HG02610 (cell line): Measurements from ENCODE around the gene COMTD1.

Experiments used
- ATAC-seq: cut with Tn5 transposase; IDR thresholded peaks from one replicate; pipeline ENCODE4 v1.9.1; 2021; ENCODE audit warnings: mild to moderate bottlenecking, moderate library complexity; ENCODE audit not compliant: unreplicated experiment

COMTD1 gene

GRCh38 chr10:75245354-75246250 lies 9.8 kb upstream of the COMTD1 start:
- no peak for ATAC-seq

GRCh38 chr10:75244487-75245353 lies 9.0 kb upstream of the COMTD1 start:
- no peak for ATAC-seq

- ATAC-seq: no peak
Measured at GRCh38 chr10:75243426-75243825, 7.7 kb upstream of the COMTD1 start.

GRCh38 chr10:75240329-75241076 lies 4.7 kb upstream of the COMTD1 start:
- ATAC-seq: no peak

- ATAC-seq: no peak
Measured at GRCh38 chr10:75239096-75239790, 3.5 kb upstream of the COMTD1 start.

DNA sequence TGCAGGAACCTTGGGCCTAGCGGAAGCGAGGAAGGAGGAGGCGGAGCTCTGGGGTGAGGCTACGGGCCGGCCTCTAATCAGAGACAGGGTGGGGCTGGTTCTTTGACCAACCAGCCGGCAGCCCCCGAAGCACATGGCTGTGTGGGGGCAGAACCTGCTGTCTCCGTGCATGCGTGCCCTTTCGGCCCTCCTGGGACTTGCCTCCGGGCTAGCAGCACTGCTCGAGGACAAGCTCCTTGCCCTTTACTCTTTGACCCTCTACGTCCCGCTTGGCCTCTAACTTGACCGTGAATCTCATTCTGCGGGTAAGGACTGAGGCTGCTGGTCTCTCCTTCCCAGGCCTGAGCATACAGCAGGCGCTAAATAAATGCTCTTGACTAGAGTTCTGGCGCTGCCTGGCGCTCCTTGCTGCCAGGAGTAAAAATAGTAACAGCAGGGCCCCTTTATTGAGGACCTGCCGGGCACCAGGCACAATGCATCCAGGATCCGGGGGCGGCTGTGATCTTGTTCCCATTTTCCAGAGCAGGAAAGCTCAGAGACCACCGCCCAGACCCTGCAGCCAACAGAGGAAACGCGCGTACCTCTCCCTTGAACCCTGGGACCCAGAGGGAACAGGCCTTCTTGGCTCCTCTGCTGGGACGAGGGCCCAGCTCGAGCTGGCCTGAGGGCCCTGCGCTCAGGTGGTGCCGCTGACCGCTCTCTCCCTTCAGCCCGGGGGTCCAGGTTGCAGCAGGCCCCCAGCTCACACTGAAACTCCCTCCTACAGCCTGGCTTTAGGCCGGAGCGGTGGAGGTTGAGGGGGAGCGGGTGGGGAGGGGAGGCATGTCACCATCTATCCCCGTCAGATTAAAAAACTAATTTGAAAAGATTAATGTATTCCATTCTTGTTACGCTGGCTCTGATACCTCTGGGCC lies 2.7 kb upstream of the COMTD1 start:
- ATAC-seq: no peak

- ATAC-seq: peak; percentile 0
Measured at GRCh38 chr10:75236178-75236825, 545 bp upstream of the COMTD1 start.

- peak; percentile 1 for ATAC-seq
Measured at GRCh38 chr10:75234683-75235374, 928 bp downstream of the COMTD1 start.

DNA sequence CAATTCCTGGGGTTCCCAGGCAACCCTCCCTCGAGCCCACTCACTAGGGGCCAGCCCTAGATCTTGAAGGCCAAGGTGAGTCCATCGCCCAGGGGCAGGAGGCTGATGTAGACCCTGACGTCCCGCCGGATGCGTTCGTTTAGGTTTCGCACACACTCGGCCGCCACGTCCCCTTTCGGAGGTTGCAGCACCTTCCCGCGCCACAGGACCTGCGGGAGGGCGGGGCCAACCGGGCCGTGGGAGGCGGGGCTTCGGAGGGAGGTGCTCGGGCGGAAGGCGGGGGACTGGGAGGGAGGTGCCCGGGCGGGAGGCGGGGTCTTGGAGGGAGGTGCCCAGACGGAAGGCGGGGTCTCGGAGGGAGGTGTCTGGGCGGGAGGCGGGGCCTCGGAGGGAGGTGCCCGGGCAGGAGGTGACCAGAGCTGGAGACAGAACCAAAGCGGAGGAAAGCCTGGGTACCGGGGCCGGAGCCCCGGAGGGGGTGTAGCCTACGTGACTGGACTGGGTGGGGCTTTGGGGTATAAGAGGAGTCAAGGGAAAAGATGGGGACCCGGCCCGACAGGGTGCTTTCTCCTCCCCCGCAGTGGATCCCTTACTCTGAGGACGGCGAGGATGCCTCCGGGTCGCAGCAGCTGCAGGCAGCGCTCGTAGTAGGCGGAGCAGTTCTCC lies 1.6 kb downstream of the COMTD1 start:
- peak; percentile 62 for ATAC-seq

- no peak for ATAC-seq
Measured at GRCh38 chr10:75233444-75234016, 2.2 kb downstream of the COMTD1 start.

DNA sequence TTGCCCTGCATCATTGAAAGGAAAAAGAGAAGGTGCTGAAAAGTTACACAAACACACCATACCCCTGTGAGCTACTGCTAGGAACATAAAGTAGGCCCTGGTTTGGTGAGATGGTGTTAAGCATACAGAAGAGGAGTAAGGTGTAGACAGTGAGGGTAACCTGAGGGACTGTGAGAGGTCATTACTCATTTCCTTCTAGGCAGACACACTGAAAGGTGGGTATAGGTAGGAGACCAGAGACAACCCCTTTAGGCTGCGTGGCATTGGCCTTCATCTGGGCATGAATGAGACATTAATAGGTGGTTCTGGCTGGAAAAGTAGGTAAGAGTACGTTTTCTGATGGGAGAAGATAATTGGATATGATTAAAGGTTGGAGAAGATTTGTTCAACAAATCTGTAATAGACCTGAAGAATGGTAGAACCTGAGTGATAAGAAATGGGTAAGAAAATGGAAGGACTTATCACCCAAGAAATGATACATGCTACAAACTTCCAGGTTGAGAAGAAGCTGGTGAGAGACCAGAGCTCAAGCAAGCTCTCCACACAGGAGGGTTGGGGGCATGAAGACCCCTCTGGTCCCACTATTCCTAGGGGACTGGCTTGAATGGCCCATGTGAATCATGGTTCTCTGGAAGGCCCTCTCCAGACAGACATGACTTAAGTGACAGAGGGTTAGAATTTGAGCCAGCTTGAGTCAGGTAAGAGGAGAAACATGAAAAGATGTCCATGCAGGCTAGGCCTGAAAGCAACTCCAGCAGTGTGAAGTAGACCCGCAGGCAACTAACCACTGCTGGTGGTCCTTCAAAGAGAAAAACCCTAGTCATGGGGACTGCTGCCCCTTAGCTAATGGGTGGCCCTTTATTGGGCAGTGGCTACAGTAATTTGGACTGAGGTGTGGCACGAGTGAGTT lies 3.8 kb downstream of the COMTD1 start:
- no peak for ATAC-seq

GRCh38 chr10:75230600-75231038 lies 5.1 kb downstream of the COMTD1 start:
- peak; percentile 43 for ATAC-seq

GRCh38 chr10:75229971-75230370 lies 5.8 kb downstream of the COMTD1 start:
- ATAC-seq: no peak

- no peak for ATAC-seq
Measured at GRCh38 chr10:75228834-75229233, 6.9 kb downstream of the COMTD1 start.

DNA sequence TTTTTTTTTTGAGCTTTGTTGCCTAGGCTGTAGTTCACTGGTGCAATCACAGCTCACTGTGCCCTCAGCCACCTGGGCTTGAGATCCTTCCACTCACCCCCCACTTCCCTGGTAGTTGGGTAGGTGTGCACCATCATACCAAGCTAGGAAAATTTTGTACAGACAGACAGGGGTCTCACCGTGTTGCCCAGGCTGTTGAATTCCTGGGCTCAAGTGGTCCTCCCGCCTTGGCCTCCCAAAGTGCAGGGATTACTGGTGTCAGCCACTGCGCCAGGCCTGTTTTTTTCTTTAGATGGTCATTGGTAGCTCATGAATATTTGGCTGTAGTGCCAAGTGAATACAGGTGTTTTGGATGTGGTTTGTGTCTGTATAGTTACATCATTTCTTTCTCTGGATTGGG lies 7.5 kb downstream of the COMTD1 start:
- ATAC-seq: no peak

GRCh38 chr10:75226656-75227055 lies 9.1 kb downstream of the COMTD1 start:
- ATAC-seq: peak; percentile 38
